Esophagus squamous epithelium (tissue), 5 donors: Measurements from ENCODE around the gene MYO9B. TPM values are rescaled to one million over a fixed set of nuclear protein-coding genes. Genes with fewer than 3 reads are reported as not detected.

ENCODE experiments used
- DNase-seq: peaks from one replicate; lab custom pipeline; 2025; lab: John Stamatoyannopoulos, UW
- H3K27ac ChIP-seq, 4 donors: fragments of 200-600 bp; sonication (generic); one replicate each; pipeline ENCODE4 v1.5.1; 2016 to 2019; ENCODE audit warnings: mild to moderate bottlenecking in 1 of 4
- H3K27me3 ChIP-seq, 4 donors: fragments of 200-600 bp; sonication (generic); 1 replicate in 3 of 4; 2 replicates in 1 of 4; pipeline versions ENCODE4 v1.5.1 to v1.6.0; 2017 to 2021; ENCODE audit warnings: antibody characterized with exemption in 1 of 4
- H3K36me3 ChIP-seq, 3 donors: fragments of 200-600 bp; sonication (generic); one replicate each; pipeline ENCODE4 v1.5.1; 2016 to 2019
- H3K4me1 ChIP-seq, 3 donors: fragments of 200-600 bp; sonication (generic); one replicate each; pipeline ENCODE4 v1.5.1; 2017 to 2019
- H3K4me3 ChIP-seq, 4 donors: fragments of 200-600 bp; sonication (generic); 1 replicate in 3 of 4; 2 replicates in 1 of 4; pipeline ENCODE4 v1.5.1; 2016 to 2019; ENCODE audit warnings: mild to moderate bottlenecking in 2 of 4, moderate library complexity in 1 of 4
- H3K9me3 ChIP-seq, 3 donors: fragments of 200-600 bp; sonication (generic); one replicate each; pipeline ENCODE4 v1.5.1; 2016 to 2019
- POLR2A ChIP-seq, 4 donors: fragments of 450-650 bp; IDR thresholded peaks; one replicate each; pipeline ENCODE4 v1.6.1; 2017; ENCODE audit warnings: antibody characterized with exemption in 4 of 4, mild to moderate bottlenecking in 4 of 4, moderate library complexity in 3 of 4
- WGBS, 2 donors: methylation state at CpG; one replicate each; pipeline ENCODE4 v1.1.5; 2018; 5-methylcytosine and 5-hydroxymethylcytosine counted together
- intact Hi-C: fragments of 100-400 bp; cut with DNase I; formaldehyde crosslinking; loops from one replicate; pipeline ENCODE4 v1.15.0; 2022
- total RNA-seq, 4 donors: library from RNA; depleted of rRNA; stranded (reverse); fragments of >200 nt; gene quantifications; one replicate each; pipeline ENCODE4 v1.1.0, GENCODE V29; 2016
- TF ChIP-seq, protein P1 (sequence below), 6 experiments: fragments of 450-650 bp in 4 of 6; fragments of 200-600 bp in 2 of 6; sonication (generic) in 2 of 6; IDR thresholded peaks; one replicate each; pipeline ENCODE4 v1.5.1; 2016 to 2019; ENCODE audit warnings: antibody characterized with exemption in 6 of 6, mild to moderate bottlenecking in 4 of 6, moderate library complexity in 4 of 6
- donor health status: DM: yes; HTN: yes; CAD: no.

MYO9B gene
- total RNA-seq, 4 donors from 2014 or later: 25.5 to 60.5 (median 39.5) TPM

DNA sequence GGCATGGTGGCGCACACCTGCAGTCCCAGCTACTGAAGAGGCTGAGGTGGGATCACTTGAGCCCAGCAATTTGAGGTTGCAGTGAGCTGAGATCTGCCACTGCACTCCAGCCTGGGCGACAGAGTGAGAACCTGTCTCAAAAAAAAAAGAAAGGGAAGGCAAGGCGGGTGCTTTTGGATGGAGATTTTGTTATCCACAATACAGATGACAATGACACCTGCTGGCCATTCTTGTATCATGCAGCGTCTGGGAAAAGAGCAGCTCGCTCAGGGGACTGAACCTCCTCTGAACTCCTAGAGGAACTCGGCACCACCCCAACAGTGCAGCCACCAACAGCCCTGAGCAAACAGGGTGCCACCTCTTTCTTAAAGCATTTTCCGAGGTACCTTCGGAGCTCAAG, 23.1 kb upstream of the MYO9B start:
- intact Hi-C loops: no loop called here
- no peak for TF ChIP-seq POLR2A (IDR thresholded peaks at IDR 0.05)
- TF ChIP-seq, protein P1, sequence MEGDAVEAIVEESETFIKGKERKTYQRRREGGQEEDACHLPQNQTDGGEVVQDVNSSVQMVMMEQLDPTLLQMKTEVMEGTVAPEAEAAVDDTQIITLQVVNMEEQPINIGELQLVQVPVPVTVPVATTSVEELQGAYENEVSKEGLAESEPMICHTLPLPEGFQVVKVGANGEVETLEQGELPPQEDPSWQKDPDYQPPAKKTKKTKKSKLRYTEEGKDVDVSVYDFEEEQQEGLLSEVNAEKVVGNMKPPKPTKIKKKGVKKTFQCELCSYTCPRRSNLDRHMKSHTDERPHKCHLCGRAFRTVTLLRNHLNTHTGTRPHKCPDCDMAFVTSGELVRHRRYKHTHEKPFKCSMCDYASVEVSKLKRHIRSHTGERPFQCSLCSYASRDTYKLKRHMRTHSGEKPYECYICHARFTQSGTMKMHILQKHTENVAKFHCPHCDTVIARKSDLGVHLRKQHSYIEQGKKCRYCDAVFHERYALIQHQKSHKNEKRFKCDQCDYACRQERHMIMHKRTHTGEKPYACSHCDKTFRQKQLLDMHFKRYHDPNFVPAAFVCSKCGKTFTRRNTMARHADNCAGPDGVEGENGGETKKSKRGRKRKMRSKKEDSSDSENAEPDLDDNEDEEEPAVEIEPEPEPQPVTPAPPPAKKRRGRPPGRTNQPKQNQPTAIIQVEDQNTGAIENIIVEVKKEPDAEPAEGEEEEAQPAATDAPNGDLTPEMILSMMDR (IDR thresholded peaks at IDR 0.05): peak; percentile 41 to 64 (median 48)

DNA sequence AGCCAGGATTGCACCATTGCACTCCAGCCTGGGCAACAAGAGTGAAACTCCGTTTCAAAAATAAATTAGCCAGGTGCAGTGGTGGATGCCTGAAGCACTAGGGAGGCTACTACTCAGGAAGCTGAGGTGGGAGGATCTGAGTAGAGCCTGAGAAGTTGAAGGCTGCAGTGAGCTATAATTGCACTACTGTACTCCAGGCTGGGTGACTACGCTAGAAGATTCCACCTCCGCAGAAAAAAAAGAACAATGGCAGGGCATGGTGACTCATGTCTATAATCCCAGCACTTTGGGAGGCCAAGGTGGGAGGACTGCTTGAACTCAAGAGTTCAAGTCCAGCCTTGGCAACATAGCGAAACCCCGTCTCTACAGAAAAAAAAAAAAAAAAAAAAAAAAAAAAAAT, 20.8 kb upstream of the MYO9B start:
- intact Hi-C loops: no loop called here
- Histone ChIP-seq H3K27ac (no peak overlapping the region), H3K4me3 (no peak overlapping the region), H3K36me3 (peaks cover 16 to 90% (median 16%) of the 10 kb centered on the region in 3 donors), H3K9me3 (peaks cover 0 to 16% (median 4%) of the 10 kb centered on the region in 3 donors), H3K4me1 (no peaks in the 10 kb centered on the region), H3K27me3 (no peaks in the 10 kb centered on the region)
- WGBS, 2 donors: 84 to 88% methylated on average over 3 to 5 of the region's 5 CpGs
- TF ChIP-seq, protein P1 (IDR thresholded peaks at IDR 0.05): no peak
- DNase-seq: no peak

More for the DNA sequence above, 23.1 kb upstream of the MYO9B start:
- no peak overlapping the region for H3K4me3 ChIP-seq
- H3K36me3 ChIP-seq: peaks cover 0 to 79% (median 6%) of the 10 kb centered on the region in 3 donors
- no peak for DNase-seq
- 57 to 70% methylated on average over 7 to 8 of the region's 8 CpGs for WGBS, 2 donors
- no peaks in the 10 kb centered on the region for H3K27me3 ChIP-seq
- no peaks in the 10 kb centered on the region for H3K9me3 ChIP-seq
- H3K4me1 ChIP-seq: no peaks in the 10 kb centered on the region
- no peak overlapping the region for H3K27ac ChIP-seq

DNA sequence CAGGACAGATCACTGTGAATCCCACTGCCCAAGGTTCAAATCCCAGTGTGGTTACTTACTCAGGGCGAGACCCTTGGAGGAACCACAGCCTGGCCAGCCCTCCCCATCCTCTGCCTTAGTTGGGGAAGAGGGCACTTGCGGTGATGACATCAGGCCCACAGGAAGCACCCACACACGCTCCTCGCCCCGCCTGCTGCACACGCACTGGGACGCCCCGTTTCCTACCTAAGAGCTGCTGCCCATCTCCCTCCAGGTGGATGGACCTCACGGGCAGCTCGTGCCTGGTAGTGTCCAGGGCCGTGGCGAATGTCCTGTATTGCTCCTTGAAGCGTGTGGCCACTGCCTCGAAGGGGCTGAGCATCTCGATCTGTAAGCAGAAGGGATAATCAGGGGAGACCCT, 19.9 kb upstream of the MYO9B start:
- Histone ChIP-seq H3K9me3 (peaks cover 0 to 16% (median 4%) of the 10 kb centered on the region in 3 donors), H3K27me3 (no peaks in the 10 kb centered on the region), H3K4me3 (no peak overlapping the region), H3K36me3 (peaks cover 16 to 90% (median 16%) of the 10 kb centered on the region in 3 donors), H3K4me1 (no peaks in the 10 kb centered on the region), H3K27ac (no peak overlapping the region)
- intact Hi-C loops: no loop called here
- no peak for DNase-seq
- no CpG with 5 or more reads among the region's 15 CpGs for WGBS, 2 donors
- TF ChIP-seq, protein P1 (IDR thresholded peaks at IDR 0.05): no peak
- no peak for TF ChIP-seq POLR2A (IDR thresholded peaks at IDR 0.05)

- Histone ChIP-seq H3K27me3 (no peaks in the 10 kb centered on the region), H3K36me3 (peaks cover 10 to 66% (median 16%) of the 10 kb centered on the region in 3 donors), H3K4me1 (peaks cover 0 to 4% (median 0%) of the 10 kb centered on the region in 3 donors), H3K27ac (no peak overlapping the region), H3K4me3 (no peak overlapping the region), H3K9me3 (peaks cover 0 to 16% (median 4%) of the 10 kb centered on the region in 3 donors)
- WGBS, 2 donors: 96 to 99% methylated on average over 8 of the region's 8 CpGs
- TF ChIP-seq, protein P1 (IDR thresholded peaks at IDR 0.05): no peak
- TF ChIP-seq POLR2A (IDR thresholded peaks at IDR 0.05): no peak
- intact Hi-C loops: no loop called here
- DNase-seq: no peak
Observed at GRCh38 chr19:17058236-17058635, 17.3 kb upstream of the MYO9B start.

DNA sequence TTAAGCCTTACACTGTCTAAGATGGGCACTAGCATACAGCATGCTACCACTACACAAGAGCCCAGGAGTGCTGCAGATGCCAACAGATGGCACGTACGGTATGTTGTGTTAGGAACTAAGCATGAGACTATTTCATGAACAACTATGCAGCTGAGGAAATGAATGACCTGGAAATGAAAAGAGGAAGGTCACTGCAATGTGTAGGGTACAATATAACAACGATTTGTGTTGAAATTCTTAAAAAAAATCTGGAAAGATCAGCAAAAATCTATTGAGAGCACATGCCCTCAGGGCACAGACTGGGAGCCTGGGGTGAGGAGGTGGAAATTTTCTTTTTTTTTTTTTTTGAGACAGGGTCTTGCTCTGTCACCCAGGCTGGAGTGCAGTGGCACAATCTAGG, 14.8 kb upstream of the MYO9B start:
- intact Hi-C loops: no loop called here
- Histone ChIP-seq H3K4me3 (no peak overlapping the region), H3K9me3 (peaks cover 0 to 16% (median 4%) of the 10 kb centered on the region in 3 donors), H3K4me1 (peaks cover 0 to 4% (median 0%) of the 10 kb centered on the region in 3 donors), H3K36me3 (peaks cover 10 to 44% (median 16%) of the 10 kb centered on the region in 3 donors), H3K27me3 (no peaks in the 10 kb centered on the region), H3K27ac (no peak overlapping the region)
- TF ChIP-seq, protein P1 (IDR thresholded peaks at IDR 0.05): no peak
- no peak for TF ChIP-seq POLR2A (IDR thresholded peaks at IDR 0.05)
- WGBS, 2 donors: 69 to 75% methylated on average over 3 of the region's 3 CpGs
- DNase-seq: no peak
